Stimulated activated CD4-positive, alpha-beta T cell treated with anti-CD3 and anti-CD28 coated beads, Interleukin-4, amount 100 ng/mL, for 1 hour (primary cell): Measurements from ENCODE around the gene ABCB6.
"Not testable (repeated sequence)": the region's sequence is repeated elsewhere in the genome, so short reads cannot be mapped to it uniquely, and the experiment has no call there.

Source experiments
- DNase-seq: peaks from one replicate; pipeline ENCODE4 v3.0.0-alpha.2; 2020

The ABCB6 gene

DNA sequence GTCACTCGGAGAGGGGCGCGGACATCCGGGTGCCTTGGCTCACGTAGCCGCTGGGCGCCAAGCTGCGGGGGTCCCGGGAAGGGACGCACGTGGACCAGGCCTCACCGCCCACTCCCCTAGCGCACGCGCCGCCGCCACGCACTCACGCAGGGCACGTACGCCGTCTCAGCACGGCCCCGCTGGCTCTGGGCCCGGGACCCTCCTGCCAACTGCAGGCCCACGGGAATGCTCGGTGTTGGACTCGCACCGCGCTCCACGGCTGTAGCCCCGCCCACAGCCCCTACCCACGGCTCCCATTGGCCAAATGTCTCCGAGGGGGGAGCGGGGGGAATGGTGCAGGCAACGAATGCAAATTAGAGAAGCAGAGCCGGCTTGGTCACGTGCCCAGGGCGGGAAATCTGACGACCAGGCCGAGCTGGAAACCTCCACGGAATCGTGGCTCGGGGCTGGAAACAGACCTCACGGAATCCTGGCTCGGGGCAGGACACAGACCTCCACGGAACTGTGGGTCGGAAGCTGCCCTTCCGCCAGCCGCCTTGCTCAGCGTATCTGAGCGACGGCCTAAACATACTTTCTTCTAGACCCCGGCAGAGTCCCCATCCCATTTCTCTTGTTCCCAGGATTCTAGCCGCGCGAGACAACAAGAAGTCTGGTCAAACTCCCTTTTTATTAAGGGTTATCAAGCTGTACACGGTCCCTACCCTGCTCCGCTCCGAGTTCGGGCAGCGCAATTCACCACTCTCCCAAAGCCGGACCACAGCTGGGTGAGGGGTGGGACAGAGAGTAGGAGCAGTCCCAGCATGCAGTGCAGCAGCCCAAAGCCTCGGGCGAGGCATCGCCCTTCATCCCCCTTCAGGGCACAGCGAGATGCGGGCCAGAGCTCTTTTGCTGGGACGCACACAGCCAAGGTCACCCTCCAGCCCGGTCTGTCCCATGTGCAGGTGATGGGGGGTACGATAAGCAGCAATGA is at the start of gene ABCB6:
Gene ABCB6 (minus strand): TSS at position 227 of the 970 bp plus-strand sequence. CDS start 285 bp downstream, outside the sequence.
- DNase-seq = peak; percentile 92

GRCh38 chr2:219268294-219268693 is 49.5 kb upstream of the ABCB6 start:
- DNase-seq = no peak

- DNase-seq = no peak
These were observed 48.1 kb upstream of the ABCB6 start for GRCh38 chr2:219266886-219267285.

DNA sequence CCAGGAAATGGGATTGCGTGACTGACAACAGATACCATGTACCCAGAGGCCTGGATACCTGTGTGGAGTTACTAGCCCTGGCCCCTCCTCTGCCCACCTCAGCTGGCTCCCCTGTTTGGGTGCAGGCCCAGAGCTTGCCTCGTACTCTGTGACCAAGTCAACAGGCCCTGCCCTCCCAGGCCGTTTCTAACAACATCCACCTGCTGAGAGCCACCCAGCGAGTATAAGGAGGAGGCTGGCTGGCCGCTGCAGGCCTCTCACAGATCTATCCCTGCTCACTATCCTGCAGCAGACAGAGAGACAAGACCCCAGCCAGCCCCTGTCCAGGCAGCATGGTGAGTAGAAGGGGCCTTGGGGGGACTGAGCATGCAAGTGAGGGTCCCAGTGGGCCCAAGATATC is 47.5 kb upstream of the ABCB6 start:
- DNase-seq = no peak

- DNase-seq = no peak
These were observed 42.5 kb upstream of the ABCB6 start for GRCh38 chr2:219261024-219261855.

GRCh38 chr2:219258942-219259341 is 40.2 kb upstream of the ABCB6 start:
- not testable (repeated sequence) for DNase-seq

GRCh38 chr2:219254590-219255201 is 35.9 kb upstream of the ABCB6 start:
- DNase-seq = no peak

DNA sequence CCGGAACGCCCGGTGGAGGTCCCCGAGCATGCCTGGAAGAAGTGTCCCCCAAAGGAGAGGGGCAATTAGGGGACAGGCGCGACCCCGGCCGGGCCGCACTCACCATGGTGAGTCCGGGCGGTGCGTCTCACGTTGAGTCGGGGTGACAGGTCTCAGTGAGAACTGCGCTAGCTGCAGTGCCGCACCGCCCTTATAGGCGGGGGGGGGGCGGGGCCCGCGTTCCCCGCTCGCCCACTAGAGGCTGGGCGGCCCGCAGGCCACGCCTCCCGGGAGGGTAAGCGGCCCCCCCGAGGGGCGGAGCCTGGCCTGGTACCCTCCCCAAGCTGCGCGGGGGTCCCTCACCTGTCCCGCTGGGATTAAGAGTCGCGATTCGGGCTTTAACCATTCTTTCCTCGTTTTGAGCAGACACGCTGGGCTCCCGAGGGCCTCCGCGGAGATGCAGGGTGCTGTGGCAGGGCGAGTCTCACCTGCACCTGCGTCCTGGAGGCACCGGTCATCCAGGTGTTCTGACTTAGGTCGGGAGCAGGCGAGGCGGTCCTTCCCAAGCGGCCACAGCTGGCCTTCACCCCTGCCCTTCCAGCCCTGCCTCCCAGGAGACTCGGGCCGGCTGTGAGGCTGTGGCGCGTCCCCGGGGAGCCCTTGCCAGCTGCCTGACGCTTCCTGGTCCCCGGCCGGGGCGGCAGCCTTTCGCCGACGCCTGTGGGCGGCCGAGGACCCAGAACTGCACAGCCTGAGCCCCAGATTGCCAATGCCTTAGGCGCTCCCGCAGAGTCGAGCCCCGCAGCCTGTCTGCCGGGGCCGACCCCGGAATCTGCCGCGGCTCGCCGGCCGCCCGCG is 35.2 kb upstream of the ABCB6 start, which contains the start of gene TUBA4A:
Gene TUBA4A (minus strand): TSS at position 166 of the 837 bp plus-strand sequence. CDS start 60 bp downstream, at position 106.
- peak; percentile 92 for DNase-seq

- DNase-seq = peak; percentile 43
These were observed 34.4 kb upstream of the ABCB6 start, which contains the start of gene TUBA4B for GRCh38 chr2:219252900-219253752. Gene TUBA4B, plus strand, starts transcription at chr2:219253243. Its CDS starts 165 bp downstream, at chr2:219253408.

DNA sequence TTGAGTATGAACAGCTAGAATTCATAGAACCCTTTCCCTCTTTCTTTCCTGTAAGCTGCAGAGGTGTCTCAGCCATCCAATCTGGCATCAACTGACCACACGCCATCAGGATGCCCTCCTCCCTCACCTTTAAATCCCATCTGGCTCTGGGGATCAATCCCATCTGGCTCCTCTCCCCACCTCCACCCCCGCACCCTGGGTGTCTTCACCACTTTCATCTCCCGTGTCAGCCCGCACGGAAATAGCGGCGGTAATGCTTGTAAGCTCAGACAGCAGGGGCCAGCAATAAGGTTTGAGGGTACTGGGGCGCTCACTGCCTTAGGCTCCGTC is 33.8 kb upstream of the ABCB6 start:
- peak; percentile 51 for DNase-seq

GRCh38 chr2:219252084-219252483 is 33.3 kb upstream of the ABCB6 start:
- DNase-seq = peak; percentile 38

GRCh38 chr2:219251656-219252055 is 32.9 kb upstream of the ABCB6 start:
- no peak for DNase-seq

DNA sequence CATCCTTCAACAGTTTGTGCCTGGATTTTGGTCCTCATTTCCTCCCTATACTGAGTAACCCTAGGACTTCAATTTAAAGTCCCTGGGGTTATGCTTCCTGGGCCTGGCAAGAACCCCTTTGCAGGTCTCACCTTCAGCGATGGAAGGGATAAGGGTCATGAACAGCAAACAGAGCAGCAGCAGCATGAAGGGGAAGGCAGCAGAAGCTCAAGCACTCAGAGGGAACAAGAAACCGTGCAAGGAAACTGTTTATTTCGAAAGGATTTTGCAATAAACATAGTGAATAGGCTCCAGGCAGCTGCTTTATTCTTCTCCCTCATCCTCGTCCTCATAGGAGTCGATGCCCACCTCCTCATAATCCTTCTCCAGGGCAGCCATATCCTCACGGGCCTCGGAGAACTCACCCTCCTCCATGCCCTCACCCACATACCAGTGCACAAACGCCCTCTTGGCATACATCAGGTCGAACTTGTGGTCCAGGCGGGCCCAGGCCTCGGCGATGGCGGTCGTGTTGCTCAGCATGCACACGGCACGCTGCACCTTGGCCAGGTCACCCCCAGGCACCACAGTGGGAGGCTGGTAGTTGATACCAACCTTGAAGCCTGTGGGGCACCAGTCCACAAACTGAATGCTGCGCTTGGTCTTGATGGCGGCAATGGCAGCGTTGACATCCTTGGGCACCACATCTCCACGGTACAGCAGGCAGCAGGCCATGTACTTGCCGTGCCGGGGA is 31.5 kb upstream of the ABCB6 start:
- no peak for DNase-seq

- DNase-seq = no peak
These were observed 30.6 kb upstream of the ABCB6 start for GRCh38 chr2:219249203-219249980.

DNA sequence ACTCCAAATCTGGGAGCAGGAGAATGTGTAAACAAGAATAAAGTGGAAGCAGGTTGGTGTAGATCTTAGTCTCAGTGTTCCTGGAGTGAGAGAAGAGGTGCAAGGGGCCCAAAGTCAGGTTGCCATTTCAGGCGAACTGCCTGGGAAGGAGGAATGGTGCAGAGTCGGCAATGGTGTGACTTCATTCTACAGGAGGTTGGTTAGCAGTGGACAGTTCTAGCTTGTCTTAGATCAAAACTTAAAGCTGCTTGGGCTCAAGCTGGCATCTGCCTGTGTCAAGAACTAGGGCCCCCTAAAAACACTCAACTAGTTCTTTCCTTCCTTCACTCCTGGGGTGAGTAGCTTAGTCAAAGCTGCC is 30.1 kb upstream of the ABCB6 start:
- no peak for DNase-seq

GRCh38 chr2:219247678-219248642 is 29.2 kb upstream of the ABCB6 start:
- peak; percentile 61 for DNase-seq

DNA sequence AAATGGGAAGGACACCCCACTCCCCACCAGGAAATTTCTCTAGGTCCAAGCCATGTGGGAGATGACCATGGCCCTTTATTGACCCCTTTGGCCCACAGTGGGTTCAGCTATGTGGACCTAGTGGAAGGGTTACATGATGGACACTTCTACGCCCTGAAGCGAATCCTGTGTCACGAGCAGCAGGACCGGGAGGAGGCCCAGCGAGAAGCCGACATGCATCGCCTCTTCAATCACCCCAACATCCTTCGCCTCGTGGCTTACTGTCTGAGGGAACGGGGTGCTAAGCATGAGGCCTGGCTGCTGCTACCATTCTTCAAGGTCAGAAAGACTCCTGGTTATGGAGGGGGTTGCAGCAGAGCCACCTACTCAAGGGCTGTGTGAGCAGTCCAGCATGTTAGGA is 27.8 kb upstream of the ABCB6 start:
- DNase-seq = no peak

GRCh38 chr2:219245899-219246230 is 27.1 kb upstream of the ABCB6 start:
- no peak for DNase-seq
